Myometrial cell (primary cell): Measurements from ENCODE around the gene ANKMY2. TPM values are rescaled to one million over a fixed set of nuclear protein-coding genes. Genes with fewer than 3 reads are reported as not detected.

ENCODE experiments used
- total RNA-seq: library from RNA; depleted of rRNA; stranded (reverse); fragments of >200 nt; gene quantifications from 2 replicates; pipeline ENCODE4 v1.2.3, GENCODE V29; 2015

The ANKMY2 gene
- total RNA-seq, result 21.3 and 27.6 TPM in 2 replicates

GRCh38 chr7:16645593-16646471, at the start of gene ANKMY2, which contains the start of gene BZW2:
Gene ANKMY2 (minus strand): TSS chr7:16645754. CDS start chr7:16645573, 181 bp downstream.
Gene BZW2 (plus strand): TSS chr7:16646181. CDS start chr7:16665444, 19,263 bp downstream.

Other genes starting within 250 kb of the ANKMY2 start
- gene CRPPA, start 224.2 kb downstream of the ANKMY2 start, total RNA-seq, result 0.89 and 1.2 TPM in 2 replicates
- 0.29 TPM in 1 of 2 replicates, not detected in the other for gene SOSTDC1, start 180.0 kb downstream of the ANKMY2 start, total RNA-seq
- not detected in 2 replicates for gene LRRC72, start 118.9 kb downstream of the ANKMY2 start, total RNA-seq
- 98.4 and 102 TPM in 2 replicates for gene BZW2, start 427 bp upstream of the ANKMY2 start, total RNA-seq
- 19.0 and 19.9 TPM in 2 replicates for gene TSPAN13, start 108.0 kb upstream of the ANKMY2 start, total RNA-seq
- not detected in 2 replicates for gene AGR2, start 159.2 kb upstream of the ANKMY2 start, total RNA-seq
- not detected in 2 replicates for gene AGR3, start 236.2 kb upstream of the ANKMY2 start, total RNA-seq